Mesenchymal stem cell (in vitro differentiated cells and primary cell): ENCODE data around the gene MEG3.

Experiments
- DNase-seq: peaks from one replicate; pipeline ENCODE4 v3.0.0-alpha.2; 2013
- H2AFZ ChIP-seq: one replicate; pipeline ENCODE4 v1.6.1; 2013; ENCODE audit warnings: low read depth, mild to moderate bottlenecking, control low read depth, inconsistent platforms, low read length, moderate library complexity
- H2AK5ac ChIP-seq: 2 replicates; pipeline ENCODE4 v1.6.1; 2013; ENCODE audit warnings: low read length, moderate library complexity, mild to moderate bottlenecking, inconsistent platforms; ENCODE audit not compliant: severe bottlenecking
- H2BK120ac ChIP-seq: one replicate; pipeline ENCODE4 v1.6.1; 2013; ENCODE audit warnings: low read depth, mild to moderate bottlenecking, inconsistent platforms, low read length, moderate library complexity
- H2BK12ac ChIP-seq, 2 experiments: one replicate each; pipeline ENCODE4 v1.6.1; 2013; ENCODE audit warnings: inconsistent platforms in 2 of 2, low read length in 2 of 2, mild to moderate bottlenecking in 2 of 2, moderate library complexity in 2 of 2, control low read depth in 1 of 2
- H2BK15ac ChIP-seq: one replicate; pipeline ENCODE4 v1.6.1; 2013; ENCODE audit warnings: mild to moderate bottlenecking, low read depth, inconsistent platforms; ENCODE audit not compliant: poor library complexity, severe bottlenecking
- H2BK5ac ChIP-seq: 2 replicates; pipeline ENCODE4 v1.6.1; 2013; ENCODE audit warnings: low read depth, mild to moderate bottlenecking, low read length, control low read depth, inconsistent platforms; ENCODE audit not compliant: poor library complexity, severe bottlenecking
- H3K14ac ChIP-seq, 2 experiments: one replicate each; pipeline ENCODE4 v1.6.1; 2013; ENCODE audit warnings: inconsistent platforms in 2 of 2, low read length in 2 of 2, control low read depth in 1 of 2, mild to moderate bottlenecking in 1 of 2, moderate library complexity in 1 of 2
- H3K18ac ChIP-seq, 2 experiments: one replicate each; pipeline ENCODE4 v1.6.1; 2013; ENCODE audit warnings: inconsistent platforms in 2 of 2, low read length in 2 of 2, control low read depth in 1 of 2, low read depth in 1 of 2, mild to moderate bottlenecking in 1 of 2
- H3K23ac ChIP-seq, 2 experiments: one replicate each; pipeline ENCODE4 v1.6.1; 2013; ENCODE audit warnings: inconsistent platforms in 2 of 2, low read length in 2 of 2, mild to moderate bottlenecking in 2 of 2, moderate library complexity in 2 of 2, control low read depth in 1 of 2
- H3K27ac ChIP-seq: 2 replicates; pipeline ENCODE4 v1.5.1; 2013; ENCODE audit warnings: mild to moderate bottlenecking, moderate library complexity, low read length, control low read depth, inconsistent platforms; ENCODE audit not compliant: poor library complexity, severe bottlenecking
- H3K27me3 ChIP-seq, 2 experiments: 2 replicates each; pipeline versions ENCODE4 v1.6.1 to v1.7.0; 2013; ENCODE audit warnings: low read length in 2 of 2, mild to moderate bottlenecking in 2 of 2, moderate library complexity in 2 of 2, control low read depth in 1 of 2, inconsistent platforms in 1 of 2; ENCODE audit not compliant: control insufficient read depth in 1 of 2, insufficient read depth in 1 of 2
- H3K36me3 ChIP-seq, 2 experiments: 2 replicates each; pipeline versions ENCODE4 v1.6.1 to v1.7.0; 2013; ENCODE audit warnings: low read length in 2 of 2, control low read depth in 1 of 2, inconsistent platforms in 1 of 2, low read depth in 1 of 2, mild to moderate bottlenecking in 1 of 2; ENCODE audit not compliant: insufficient read depth in 2 of 2, control insufficient read depth in 1 of 2
- H3K4ac ChIP-seq, 2 experiments: one replicate each; pipeline ENCODE4 v1.6.1; 2013; ENCODE audit warnings: inconsistent platforms in 2 of 2, low read length in 2 of 2, mild to moderate bottlenecking in 2 of 2, moderate library complexity in 2 of 2, control low read depth in 1 of 2, low read depth in 1 of 2
- H3K4me1 ChIP-seq: 2 replicates; pipeline ENCODE4 v1.6.1; 2013; ENCODE audit warnings: low read depth, low read length, control low read depth; ENCODE audit not compliant: control insufficient read depth, insufficient read depth
- H3K4me2 ChIP-seq: 2 replicates; pipeline ENCODE4 v1.6.1; 2013; ENCODE audit warnings: low read length, mild to moderate bottlenecking, inconsistent platforms; ENCODE audit not compliant: poor library complexity, severe bottlenecking
- H3K4me3 ChIP-seq, 2 experiments: 2 replicates each; pipeline versions ENCODE4 v1.5.1 to v1.7.0; 2013; ENCODE audit warnings: low read length in 2 of 2, mild to moderate bottlenecking in 2 of 2, control low read depth in 1 of 2, low read depth in 1 of 2; ENCODE audit not compliant: insufficient read depth in 1 of 2
- H3K79me1 ChIP-seq: replicated peaks from 2 replicates; pipeline ENCODE4 v1.6.1; 2013; ENCODE audit warnings: mild to moderate bottlenecking, control low read depth, low read length, inconsistent platforms; ENCODE audit not compliant: poor library complexity, severe bottlenecking
- H3K9ac ChIP-seq: 2 replicates; pipeline ENCODE4 v1.7.0; 2013; ENCODE audit warnings: mild to moderate bottlenecking, low read length, moderate library complexity
- H3K9me3 ChIP-seq: 2 replicates; pipeline ENCODE4 v1.7.0; 2013; ENCODE audit warnings: mild to moderate bottlenecking, low read length; ENCODE audit not compliant: control insufficient read depth
- H4K8ac ChIP-seq: one replicate; pipeline ENCODE4 v1.6.1; 2013; ENCODE audit warnings: inconsistent platforms, mild to moderate bottlenecking, low read length, moderate library complexity
- H4K91ac ChIP-seq: one replicate; pipeline ENCODE4 v1.6.1; 2013; ENCODE audit warnings: mild to moderate bottlenecking, low read length, inconsistent platforms
- WGBS: methylation state at CpG from one replicate; pipeline ENCODE4 v1.1.7; 2013; ENCODE audit warnings: mixed read lengths; 5-methylcytosine and 5-hydroxymethylcytosine counted together

MEG3 gene

DNA sequence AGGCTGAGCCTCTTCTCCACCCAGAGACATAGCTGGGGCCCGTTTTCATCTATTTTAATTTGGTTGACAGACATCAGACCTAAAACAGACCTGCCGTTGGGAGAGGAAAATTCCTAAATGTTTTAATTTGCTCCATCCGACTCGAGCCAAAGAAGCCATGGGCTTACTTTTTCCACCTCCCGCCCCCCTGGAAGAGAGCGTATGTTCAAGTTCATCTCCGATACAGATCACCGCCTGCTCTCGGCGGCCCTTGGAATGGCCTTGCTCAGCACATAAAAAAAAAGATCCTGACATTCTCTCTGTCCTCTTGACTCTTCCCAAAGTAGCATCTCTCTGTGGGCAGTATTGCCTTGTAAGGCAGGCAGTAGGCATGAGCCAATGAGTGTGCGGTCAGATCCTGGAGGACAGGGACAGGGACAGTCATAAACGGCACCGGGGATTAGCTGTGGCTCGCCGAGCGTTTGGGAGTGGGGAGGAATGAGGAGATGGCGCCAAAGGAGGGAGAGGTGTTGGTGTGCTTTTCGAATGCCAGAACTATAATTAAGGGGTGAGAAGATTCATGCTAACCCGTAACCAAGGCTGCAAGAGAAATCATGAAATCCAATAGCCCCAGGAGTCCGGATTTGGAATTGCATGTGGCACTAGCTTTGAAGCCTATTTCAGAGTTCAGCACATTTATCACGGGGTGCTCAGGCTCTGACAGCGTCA, 47.9 kb upstream of the MEG3 start:
- H3K18ac ChIP-seq, result peak overlapping the region in 1 of 2 experiments; percentile 71
- no peak overlapping the region for H3K23ac ChIP-seq
- H2BK15ac ChIP-seq, result no peak overlapping the region
- no peak overlapping the region for H2BK120ac ChIP-seq
- no peak for DNase-seq
- no peaks in the 10 kb centered on the region for H3K36me3 ChIP-seq
- H4K91ac ChIP-seq, result peak overlapping the region; percentile 73
- H3K4ac ChIP-seq, result peak overlapping the region in 1 of 2 experiments; percentile 18
- 92% methylated on average over 22 of the region's 22 CpGs for WGBS
- no peak overlapping the region for H2AK5ac ChIP-seq
- H3K4me2 ChIP-seq, result no peak overlapping the region
- H3K9ac ChIP-seq, result no peak overlapping the region
- H3K27me3 ChIP-seq, result peaks cover 17 to 73% of the 10 kb centered on the region in 2 experiments
- H3K4me3 ChIP-seq, result no peak overlapping the region
- H3K4me1 ChIP-seq, result peaks cover 4% of the 10 kb centered on the region
- H4K8ac ChIP-seq, result peak overlapping the region; percentile 29
- H3K27ac ChIP-seq, result no peak overlapping the region
- H3K14ac ChIP-seq, result no peak overlapping the region
- peak overlapping the region; percentile 69 to 92 for H2BK12ac ChIP-seq
- H3K79me1 ChIP-seq, result no peaks in the 10 kb centered on the region
- H2AFZ ChIP-seq, result no peak overlapping the region
- no peak overlapping the region for H2BK5ac ChIP-seq
- H3K9me3 ChIP-seq, result no peaks in the 10 kb centered on the region

DNA sequence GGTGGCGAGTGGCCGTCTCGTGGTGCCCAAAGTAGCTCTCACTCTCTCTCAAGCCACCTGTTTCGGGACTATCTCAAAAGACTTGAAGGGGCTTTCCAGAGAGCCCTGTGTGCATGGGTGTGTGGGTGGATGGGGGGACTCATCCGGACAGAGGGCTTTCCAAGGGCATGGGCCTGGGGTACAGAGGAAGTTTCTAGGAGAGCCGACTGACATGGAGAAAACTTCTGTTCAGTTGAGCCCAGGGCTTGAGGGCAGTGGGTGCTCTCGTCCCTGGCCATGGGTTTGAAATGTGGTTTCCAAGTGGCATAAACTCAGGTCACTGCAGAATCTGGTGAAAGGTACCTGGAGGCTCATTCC, 47.4 kb upstream of the MEG3 start:
- Histone ChIP-seq H3K4me3 (no peak overlapping the region), H2AK5ac (no peak overlapping the region), H2AFZ (no peak overlapping the region), H3K4ac (peak overlapping the region in 1 of 2 experiments; percentile 18), H3K27ac (no peak overlapping the region), H2BK15ac (peak overlapping the region; percentile 12), H2BK12ac (no peak overlapping the region), H2BK120ac (no peak overlapping the region), H3K4me1 (peaks cover 4% of the 10 kb centered on the region), H3K14ac (no peak overlapping the region), H3K9me3 (no peaks in the 10 kb centered on the region), H3K9ac (no peak overlapping the region), H3K79me1 (no peaks in the 10 kb centered on the region), H3K27me3 (peaks cover 17 to 71% of the 10 kb centered on the region in 2 experiments), H4K8ac (no peak overlapping the region), H3K36me3 (no peaks in the 10 kb centered on the region), H2BK5ac (no peak overlapping the region), H3K23ac (no peak overlapping the region), H3K4me2 (no peak overlapping the region), H4K91ac (no peak overlapping the region), H3K18ac (peak overlapping the region in 1 of 2 experiments; percentile 58)
- no peak for DNase-seq
- WGBS, result 84% methylated on average over 7 of the region's 7 CpGs

DNA sequence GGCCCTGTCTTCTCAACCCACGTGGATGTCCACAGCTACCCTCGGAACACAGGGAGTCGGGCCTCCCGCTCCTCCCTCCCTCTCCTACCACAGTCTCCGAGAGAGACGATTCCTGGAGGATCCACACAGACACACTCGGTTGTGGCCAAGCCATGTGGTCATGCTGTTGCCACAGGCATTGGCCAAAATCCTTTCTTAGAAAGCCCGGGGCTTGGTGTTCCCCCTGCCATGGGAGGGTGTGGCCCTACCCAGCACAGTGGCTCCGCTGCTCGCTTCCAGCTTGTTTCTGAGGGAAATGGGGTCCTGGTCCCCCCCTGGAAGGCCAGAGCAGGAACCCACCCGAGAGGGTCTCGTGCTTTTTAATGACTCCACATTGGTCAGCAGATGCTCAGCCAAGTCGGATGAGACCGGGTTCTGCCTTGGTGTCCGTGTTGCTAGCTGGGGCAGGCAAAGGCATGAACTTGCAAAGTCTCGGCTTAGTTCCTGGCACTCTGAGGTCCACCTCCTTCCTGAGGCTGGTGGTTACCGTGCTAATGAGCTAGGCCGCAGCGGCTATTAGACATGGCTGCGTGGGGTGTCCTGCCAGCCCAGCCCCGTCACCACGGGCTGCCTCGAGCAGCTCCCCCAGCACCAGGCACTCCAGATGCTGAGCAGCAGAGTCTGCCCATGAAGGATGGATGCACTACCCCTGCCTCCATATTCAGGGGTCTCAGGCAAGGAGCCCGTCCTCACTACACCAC, 46.8 kb upstream of the MEG3 start:
- no peak overlapping the region for H3K27ac ChIP-seq
- H3K4me2 ChIP-seq, result no peak overlapping the region
- H4K91ac ChIP-seq, result peak overlapping the region; percentile 3
- no peak overlapping the region for H3K9ac ChIP-seq
- no peak overlapping the region for H3K4me3 ChIP-seq
- H4K8ac ChIP-seq, result peak overlapping the region; percentile 4
- H3K4ac ChIP-seq, result no peak overlapping the region
- peaks cover 4% of the 10 kb centered on the region for H3K4me1 ChIP-seq
- H3K79me1 ChIP-seq, result no peaks in the 10 kb centered on the region
- no peak overlapping the region for H2BK120ac ChIP-seq
- no peaks in the 10 kb centered on the region for H3K9me3 ChIP-seq
- H3K23ac ChIP-seq, result no peak overlapping the region
- H3K36me3 ChIP-seq, result no peaks in the 10 kb centered on the region
- peak overlapping the region; percentile 54 for H2BK15ac ChIP-seq
- H3K14ac ChIP-seq, result no peak overlapping the region
- H3K18ac ChIP-seq, result peak overlapping the region; percentile 4 to 16
- peaks cover 17 to 69% of the 10 kb centered on the region in 2 experiments for H3K27me3 ChIP-seq
- no peak for DNase-seq
- H2AK5ac ChIP-seq, result no peak overlapping the region
- H2BK12ac ChIP-seq, result peak overlapping the region; percentile 61 to 64
- no peak overlapping the region for H2AFZ ChIP-seq
- WGBS, result 93% methylated on average over 24 of the region's 24 CpGs
- no peak overlapping the region for H2BK5ac ChIP-seq

DNA sequence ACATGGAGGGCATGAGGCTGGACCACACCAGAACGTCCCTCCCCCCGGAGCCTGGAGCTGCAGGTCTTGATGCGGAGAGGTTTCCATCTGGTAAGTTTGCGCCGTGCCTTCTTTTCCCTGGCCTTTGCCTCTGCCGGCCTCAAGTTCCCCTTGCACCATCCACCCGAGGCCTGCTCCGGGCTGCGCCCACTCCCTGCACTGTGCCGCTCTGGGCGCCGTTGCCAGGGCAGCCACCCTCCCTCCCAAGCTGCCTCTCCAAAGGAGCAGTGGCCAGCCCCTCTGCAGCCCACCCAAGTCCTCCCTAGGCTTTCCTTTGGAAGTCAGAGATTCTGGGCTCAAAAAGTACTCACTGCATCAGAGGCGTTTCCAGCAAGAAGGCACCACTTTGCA, 46.2 kb upstream of the MEG3 start:
- peaks cover 4% of the 10 kb centered on the region for H3K4me1 ChIP-seq
- peaks cover 17 to 71% of the 10 kb centered on the region in 2 experiments for H3K27me3 ChIP-seq
- no peak for DNase-seq
- no peaks in the 10 kb centered on the region for H3K79me1 ChIP-seq
- no peak overlapping the region for H3K14ac ChIP-seq
- H4K8ac ChIP-seq, result no peak overlapping the region
- peak overlapping the region in 1 of 2 experiments; percentile 16 for H3K18ac ChIP-seq
- no peak overlapping the region for H3K4me2 ChIP-seq
- no peak overlapping the region for H2BK15ac ChIP-seq
- H3K9ac ChIP-seq, result no peak overlapping the region
- H3K23ac ChIP-seq, result no peak overlapping the region
- peak overlapping the region in 1 of 2 experiments; percentile 2 for H2BK12ac ChIP-seq
- no peak overlapping the region for H2AFZ ChIP-seq
- H4K91ac ChIP-seq, result peak overlapping the region; percentile 3
- WGBS, result 95% methylated on average over 13 of the region's 13 CpGs
- no peak overlapping the region for H3K4me3 ChIP-seq
- no peaks in the 10 kb centered on the region for H3K9me3 ChIP-seq
- H3K4ac ChIP-seq, result no peak overlapping the region
- H2AK5ac ChIP-seq, result no peak overlapping the region
- H2BK5ac ChIP-seq, result no peak overlapping the region
- H3K36me3 ChIP-seq, result no peaks in the 10 kb centered on the region
- no peak overlapping the region for H2BK120ac ChIP-seq
- no peak overlapping the region for H3K27ac ChIP-seq
